ENCODE data around the gene TFG.

The TFG gene

GRCh38 chr3:100697723-100698285 lies 11.5 kb upstream of the TFG start:
- H3K4me3 ChIP-seq (ENCODE audit: low read depth, low read length), result no peak overlapping the region
- TF ChIP-seq CTCF (IDR thresholded peaks at IDR 0.05; ENCODE audit: control insufficient read depth, extremely low read depth, insufficient read depth), result no peak
- no peak for DNase-seq (ENCODE audit: low read depth)

- DNase-seq (ENCODE audit: low read depth), result no peak
These were observed 10.6 kb upstream of the TFG start for GRCh38 chr3:100698736-100699135.

GRCh38 chr3:100700708-100701107 lies 8.6 kb upstream of the TFG start:
- no peak for DNase-seq (ENCODE audit: low read depth)
- no peak for TF ChIP-seq CTCF (IDR thresholded peaks at IDR 0.05; ENCODE audit: control insufficient read depth, extremely low read depth, insufficient read depth)

More at GRCh38 chr3:100698736-100699135, 10.6 kb upstream of the TFG start:
- no peak overlapping the region for H3K4me3 ChIP-seq (ENCODE audit: low read depth, low read length)
- TF ChIP-seq CTCF (IDR thresholded peaks at IDR 0.05; ENCODE audit: control insufficient read depth, extremely low read depth, insufficient read depth), result no peak

GRCh38 chr3:100702082-100702979 lies 7.0 kb upstream of the TFG start:
- TF ChIP-seq CTCF (IDR thresholded peaks at IDR 0.05; ENCODE audit: control insufficient read depth, extremely low read depth, insufficient read depth), result no peak
- DNase-seq (ENCODE audit: low read depth), result no peak
- H3K4me3 ChIP-seq (ENCODE audit: low read depth, low read length), result no peak overlapping the region

More at GRCh38 chr3:100700708-100701107, 8.6 kb upstream of the TFG start:
- H3K4me3 ChIP-seq (ENCODE audit: low read depth, low read length), result no peak overlapping the region

GRCh38 chr3:100702980-100703345 lies 6.3 kb upstream of the TFG start:
- no peak for TF ChIP-seq CTCF (IDR thresholded peaks at IDR 0.05; ENCODE audit: control insufficient read depth, extremely low read depth, insufficient read depth)

GRCh38 chr3:100703865-100704264 lies 5.4 kb upstream of the TFG start:
- no peak for DNase-seq (ENCODE audit: low read depth)
- no peak for TF ChIP-seq CTCF (IDR thresholded peaks at IDR 0.05; ENCODE audit: control insufficient read depth, extremely low read depth, insufficient read depth)
- H3K4me3 ChIP-seq (ENCODE audit: low read depth, low read length), result no peak overlapping the region

More at GRCh38 chr3:100702980-100703345, 6.3 kb upstream of the TFG start:
- no peak for DNase-seq (ENCODE audit: low read depth)
- no peak overlapping the region for H3K4me3 ChIP-seq (ENCODE audit: low read depth, low read length)
